Measurements from ENCODE around the gene DCC. TPM values are rescaled to one million over a fixed set of nuclear protein-coding genes. Genes with fewer than 3 reads are reported as not detected.

DCC gene
- total and polyA plus RNA-seq, 2 donors (not counting 1 experiment from before 2014, with no cell fraction given) = not detected

DNA sequence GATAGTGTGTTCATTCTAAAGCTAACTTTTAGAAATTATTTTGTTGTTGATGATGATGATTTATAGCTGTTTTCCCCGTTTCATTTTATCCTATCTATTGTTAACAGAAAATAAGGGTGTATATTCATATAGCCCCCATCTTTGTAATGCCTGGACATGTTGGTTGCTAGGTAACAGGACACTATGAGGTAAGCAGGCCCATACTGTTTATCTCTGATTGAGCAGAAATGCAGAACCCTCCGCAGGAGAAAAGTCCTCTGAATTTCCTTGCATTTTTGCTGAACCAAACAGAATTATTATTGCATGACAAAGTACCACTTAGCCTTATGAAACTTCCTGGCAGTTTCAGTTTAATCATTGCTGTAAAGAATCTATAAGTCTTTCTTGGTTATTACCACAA, 339.4 kb downstream of the DCC start:
- Mint-ChIP-seq H3K4me3 (no peak overlapping the region), H3K4me1 (no peaks in the 10 kb centered on the region), H3K27ac (no peak overlapping the region), H3K9me3 (ENCODE audit: insufficient read depth) (no peaks in the 10 kb centered on the region), H3K27me3 (no peaks in the 10 kb centered on the region)
- Histone ChIP-seq H2AFZ (ENCODE audit: insufficient read depth, low read depth, low read length, poor library complexity, severe bottlenecking) (no peak overlapping the region), H3K4me3 (ENCODE audit: control extremely low read depth in 1 of 5, extremely low read depth in 1 of 5, insufficient read depth in 1 of 5, low read depth in 2 of 5, low read length in 4 of 5) (no peak overlapping the region), H3K9me3 (ENCODE audit: control extremely low read depth in 1 of 3, control insufficient read depth in 2 of 3, insufficient read depth in 1 of 3, low read length in 2 of 3) (no peaks in the 10 kb centered on the region), H3K27me3 (replicated peaks in 1 of 4; ENCODE audit: control extremely low read depth in 1 of 4, control insufficient read depth in 3 of 4, insufficient read depth in 4 of 4, low read length in 3 of 4) (no peaks in the 10 kb centered on the region), H3K36me3 (replicated peaks in 1 of 2; ENCODE audit: control extremely low read depth in 1 of 2, control insufficient read depth in 1 of 2, extremely low read depth in 1 of 2, insufficient read depth in 2 of 2, low read length in 1 of 2) (no peaks in the 10 kb centered on the region), H4K20me1 (ENCODE audit: control insufficient read depth, insufficient read depth, low read length, poor library complexity, severe bottlenecking) (no peaks in the 10 kb centered on the region), H3K4me2 (replicated peaks; ENCODE audit: low read depth, low read length, poor library complexity, severe bottlenecking) (no peak overlapping the region), H3K4me1 (ENCODE audit: control insufficient read depth in 2 of 2, insufficient read depth in 2 of 2, low read length in 2 of 2) (no peaks in the 10 kb centered on the region), H3K79me2 (ENCODE audit: control insufficient read depth, insufficient read depth, low read length) (no peaks in the 10 kb centered on the region), H3K27ac (ENCODE audit: low read length in 2 of 2) (no peak overlapping the region), H3K9ac (ENCODE audit: low read length) (no peak overlapping the region)
- DNase-seq (no peak), ATAC-seq (ENCODE audit: low read depth) (no peak)
- ChIA-PET POLR2A (no interaction called here), CTCF (no interaction called here)
- TF ChIP-seq, protein P1, sequence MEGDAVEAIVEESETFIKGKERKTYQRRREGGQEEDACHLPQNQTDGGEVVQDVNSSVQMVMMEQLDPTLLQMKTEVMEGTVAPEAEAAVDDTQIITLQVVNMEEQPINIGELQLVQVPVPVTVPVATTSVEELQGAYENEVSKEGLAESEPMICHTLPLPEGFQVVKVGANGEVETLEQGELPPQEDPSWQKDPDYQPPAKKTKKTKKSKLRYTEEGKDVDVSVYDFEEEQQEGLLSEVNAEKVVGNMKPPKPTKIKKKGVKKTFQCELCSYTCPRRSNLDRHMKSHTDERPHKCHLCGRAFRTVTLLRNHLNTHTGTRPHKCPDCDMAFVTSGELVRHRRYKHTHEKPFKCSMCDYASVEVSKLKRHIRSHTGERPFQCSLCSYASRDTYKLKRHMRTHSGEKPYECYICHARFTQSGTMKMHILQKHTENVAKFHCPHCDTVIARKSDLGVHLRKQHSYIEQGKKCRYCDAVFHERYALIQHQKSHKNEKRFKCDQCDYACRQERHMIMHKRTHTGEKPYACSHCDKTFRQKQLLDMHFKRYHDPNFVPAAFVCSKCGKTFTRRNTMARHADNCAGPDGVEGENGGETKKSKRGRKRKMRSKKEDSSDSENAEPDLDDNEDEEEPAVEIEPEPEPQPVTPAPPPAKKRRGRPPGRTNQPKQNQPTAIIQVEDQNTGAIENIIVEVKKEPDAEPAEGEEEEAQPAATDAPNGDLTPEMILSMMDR (IDR thresholded peaks at IDR 0.05) = no peak
- WGBS (ENCODE audit: insufficient coverage) = no CpG with 5 or more reads among the region's 2 CpGs
- intact Hi-C loops (cut with micrococcal nuclease) = no loop called here

DNA sequence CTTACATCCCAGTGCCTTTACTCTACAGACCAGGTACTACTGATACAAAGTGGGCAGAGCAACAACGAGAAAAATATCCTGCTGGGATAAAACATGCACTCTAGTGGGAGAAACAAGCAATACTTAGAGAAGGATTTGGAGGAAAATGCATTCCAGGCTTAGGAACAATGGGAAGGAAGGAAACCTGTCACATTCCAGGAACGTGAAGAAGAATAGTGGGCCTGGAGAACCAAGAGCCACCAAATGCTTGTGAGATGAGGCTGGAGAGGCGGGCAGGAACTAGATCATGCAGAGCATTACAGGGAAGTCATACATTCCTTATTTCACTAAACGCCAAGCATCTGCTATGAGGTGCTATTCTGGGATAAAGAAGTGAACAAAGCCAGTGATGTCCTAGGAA, 342.3 kb downstream of the DCC start:
- TF ChIP-seq, protein P1 (IDR thresholded peaks at IDR 0.05) = no peak
- no peak for TF ChIP-seq EZH2 (IDR thresholded peaks at IDR 0.05; ENCODE audit: borderline replicate concordance, insufficient read depth, low read depth, low read length, poor library complexity, severe bottlenecking)
- no peaks in the 10 kb centered on the region for H3K9me3 Mint-ChIP-seq (ENCODE audit: insufficient read depth)
- no peak overlapping the region for H3K27ac Mint-ChIP-seq
- no peaks in the 10 kb centered on the region for H3K27me3 Mint-ChIP-seq
- no peaks in the 10 kb centered on the region for H3K9me3 ChIP-seq (ENCODE audit: control extremely low read depth in 1 of 3, control insufficient read depth in 2 of 3, insufficient read depth in 1 of 3, low read length in 2 of 3)
- no peak overlapping the region for H3K4me2 ChIP-seq (replicated peaks; ENCODE audit: low read depth, low read length, poor library complexity, severe bottlenecking)
- H2AFZ ChIP-seq (ENCODE audit: insufficient read depth, low read depth, low read length, poor library complexity, severe bottlenecking) = no peak overlapping the region
- H3K79me2 ChIP-seq (ENCODE audit: control insufficient read depth, insufficient read depth, low read length) = no peaks in the 10 kb centered on the region
- POLR2A ChIA-PET = no interaction called here
- H3K4me3 ChIP-seq (ENCODE audit: control extremely low read depth in 1 of 5, extremely low read depth in 1 of 5, insufficient read depth in 1 of 5, low read depth in 2 of 5, low read length in 4 of 5) = no peak overlapping the region
- H4K20me1 ChIP-seq (ENCODE audit: control insufficient read depth, insufficient read depth, low read length, poor library complexity, severe bottlenecking) = no peaks in the 10 kb centered on the region
- 40% methylated on average over 1 of the region's 4 CpGs for whole genome bisulfite sequencing (ENCODE audit: insufficient coverage)
- CTCF ChIA-PET = no interaction called here
- ATAC-seq (ENCODE audit: low read depth) (no peak), DNase-seq (no peak)
- intact Hi-C loops (cut with micrococcal nuclease) = no loop called here
- H3K4me1 Mint-ChIP-seq = no peaks in the 10 kb centered on the region
- no peak overlapping the region for H3K4me3 Mint-ChIP-seq
- no peak overlapping the region for H3K9ac ChIP-seq (ENCODE audit: low read length)
- no peak overlapping the region for H3K27ac ChIP-seq (ENCODE audit: low read length in 2 of 2)
- H3K36me3 ChIP-seq (replicated peaks in 1 of 2; ENCODE audit: control extremely low read depth in 1 of 2, control insufficient read depth in 1 of 2, extremely low read depth in 1 of 2, insufficient read depth in 2 of 2, low read length in 1 of 2) = no peaks in the 10 kb centered on the region
- H3K4me1 ChIP-seq (ENCODE audit: control insufficient read depth in 2 of 2, insufficient read depth in 2 of 2, low read length in 2 of 2) = no peaks in the 10 kb centered on the region
- no peaks in the 10 kb centered on the region for H3K27me3 ChIP-seq (replicated peaks in 1 of 4; ENCODE audit: control extremely low read depth in 1 of 4, control insufficient read depth in 3 of 4, insufficient read depth in 4 of 4, low read length in 3 of 4)

All from B cell (primary cell).